H1 (cell line): ENCODE data around the gene COL5A2. TPM values are rescaled to one million over a fixed set of nuclear protein-coding genes. Genes with fewer than 3 reads are reported as not detected.

Source experiments
- CTCF ChIA-PET: fragments of 300-600 bp; sonication (Branson Sonifier 250); formaldehyde crosslinking; loops from one replicate; lab custom pipeline; 2021; ENCODE audit not compliant: partially characterized antibody; lab: Charles Lee
- POLR2A ChIA-PET: fragments of 300-600 bp; sonication (Branson Sonifier 250); formaldehyde crosslinking; loops from one replicate; lab custom pipeline; 2021; ENCODE audit warnings: inconsistent platforms; ENCODE audit not compliant: partially characterized antibody; lab: Charles Lee
- DNase-seq, 2 experiments: peaks; one replicate each; pipeline versions ENCODE4 v3.0.0 to v3.0.0-alpha.2; 2010 to 2022; ENCODE audit warnings: low spot score in 2 of 2, low read depth in 1 of 2, mixed read lengths in 1 of 2
- FAIRE-seq: peaks from 2 replicates; lab custom pipeline; 2011; peaks lifted over from hg19 to GRCh38; lab: Jason Lieb, UNC
- H2AFZ ChIP-seq: 2 replicates; pipeline ENCODE4 v1.8.1; 2012; ENCODE audit warnings: low read length, inconsistent platforms
- H2AK5ac ChIP-seq: 2 replicates; pipeline ENCODE4 v1.6.1; 2013; ENCODE audit warnings: low read depth, low read length
- H2BK120ac ChIP-seq: replicated peaks from 2 replicates; pipeline ENCODE3; 2013; ENCODE audit warnings: low read depth, low read length, inconsistent platforms
- H2BK12ac ChIP-seq: 2 replicates; pipeline ENCODE4 v1.6.1; 2013; ENCODE audit warnings: low read depth, low read length
- H2BK15ac ChIP-seq: 2 replicates; pipeline ENCODE4 v1.6.1; 2013; ENCODE audit warnings: low read length
- H2BK20ac ChIP-seq: 2 replicates; pipeline ENCODE4 v1.6.1; 2013; ENCODE audit warnings: low read length
- H2BK5ac ChIP-seq: 2 replicates; pipeline ENCODE4 v1.6.1; 2013; ENCODE audit warnings: low read depth, low read length
- H3K14ac ChIP-seq: 2 replicates; pipeline ENCODE4 v1.6.1; 2013; ENCODE audit warnings: inconsistent platforms; ENCODE audit not compliant: insufficient read length
- H3K18ac ChIP-seq: 2 replicates; pipeline ENCODE4 v1.6.1; 2013; ENCODE audit warnings: low read length; ENCODE audit errors: extremely low read depth
- H3K23ac ChIP-seq: 2 replicates; pipeline ENCODE4 v1.6.1; 2013; ENCODE audit warnings: inconsistent platforms; ENCODE audit not compliant: insufficient read length
- H3K23me2 ChIP-seq: 2 replicates; pipeline ENCODE4 v1.6.1; 2013; ENCODE audit warnings: low read depth, low read length
- H3K27ac ChIP-seq: 2 replicates; pipeline ENCODE4 v1.6.1; 2011; ENCODE audit warnings: low read depth, low read length, inconsistent platforms
- H3K27me3 ChIP-seq, 4 experiments: replicated peaks in 1 of 4; 1 replicate in 1 of 4; 2 replicates in 3 of 4; pipeline versions ENCODE4 v1.6.1 to v1.8.1; 2011 to 2013; ENCODE audit warnings: low read length in 3 of 4, mild to moderate bottlenecking in 3 of 4, inconsistent platforms in 2 of 4, mixed read lengths in 2 of 4, moderate library complexity in 1 of 4; ENCODE audit not compliant: control insufficient read depth in 3 of 4, insufficient read depth in 3 of 4; ENCODE audit errors: extremely low read depth in 1 of 4
- H3K36me3 ChIP-seq, 4 experiments: 2 replicates each; pipeline versions ENCODE4 v1.6.1 to v1.8.1; 2011 to 2013; ENCODE audit warnings: mild to moderate bottlenecking in 4 of 4, low read length in 3 of 4, moderate library complexity in 2 of 4, control low read depth in 1 of 4, inconsistent platforms in 1 of 4; ENCODE audit not compliant: insufficient read depth in 4 of 4, control insufficient read depth in 2 of 4
- H3K4ac ChIP-seq: replicated peaks from 2 replicates; pipeline ENCODE3; 2013; ENCODE audit warnings: low read length, low read depth, mixed read lengths, inconsistent platforms; ENCODE audit not compliant: insufficient read length
- H3K4me1 ChIP-seq, 4 experiments: replicated peaks in 1 of 4; 1 replicate in 1 of 4; 2 replicates in 3 of 4; pipeline versions ENCODE4 v1.6.1 to v1.8.1; 2011 to 2013; ENCODE audit warnings: low read length in 3 of 4, inconsistent platforms in 2 of 4, mixed read lengths in 1 of 4; ENCODE audit not compliant: insufficient read depth in 4 of 4, control insufficient read depth in 3 of 4
- H3K4me2 ChIP-seq, 2 experiments: 2 replicates each; pipeline versions ENCODE4 v1.6.1 to v1.8.1; 2011 to 2013; ENCODE audit warnings: low read depth in 2 of 2, low read length in 2 of 2, control low read depth in 1 of 2, inconsistent platforms in 1 of 2, mild to moderate bottlenecking in 1 of 2; ENCODE audit not compliant: insufficient read depth in 1 of 2
- H3K4me3 ChIP-seq, 4 experiments: fragments of 200-600, 300-600 bp in 1 of 4; sonication (generic), shearing (Covaris generic), sonication (Bioruptor Twin) in 1 of 4; 2 replicates each; pipeline versions ENCODE4 v1.5.1 to v1.8.1; 2011 to 2016; ENCODE audit warnings: low read length in 4 of 4, low read depth in 3 of 4, control low read depth in 2 of 4, inconsistent platforms in 2 of 4, mild to moderate bottlenecking in 2 of 4, mixed read lengths in 1 of 4, moderate library complexity in 1 of 4; ENCODE audit not compliant: insufficient read depth in 2 of 4; ENCODE audit errors: extremely low read depth in 1 of 4
- H3K56ac ChIP-seq: replicated peaks from 2 replicates; pipeline ENCODE3; 2013; ENCODE audit warnings: low read depth, mild to moderate bottlenecking, mixed read lengths, low read length, inconsistent platforms; ENCODE audit not compliant: insufficient read length
- H3K79me1 ChIP-seq: 2 replicates; pipeline ENCODE4 v1.6.1; 2013; ENCODE audit warnings: low read depth, low read length, control low read depth
- H3K79me2 ChIP-seq, 2 experiments: 2 replicates each; pipeline versions ENCODE4 v1.6.1 to v1.8.1; 2012 to 2013; ENCODE audit warnings: low read length in 2 of 2, mild to moderate bottlenecking in 2 of 2, inconsistent platforms in 1 of 2; ENCODE audit not compliant: insufficient read depth in 2 of 2, control insufficient read depth in 1 of 2
- H3K9ac ChIP-seq, 4 experiments: replicated peaks in 1 of 4; 1 replicate in 1 of 4; 2 replicates in 3 of 4; pipeline versions ENCODE4 v1.6.1 to v1.8.1; 2011 to 2013; ENCODE audit warnings: low read depth in 3 of 4, low read length in 3 of 4, control low read depth in 2 of 4, mild to moderate bottlenecking in 2 of 4, moderate library complexity in 2 of 4, inconsistent platforms in 1 of 4; ENCODE audit errors: extremely low read depth in 1 of 4
- H3K9me3 ChIP-seq, 2 experiments: 2 replicates each; pipeline versions ENCODE4 v1.6.1 to v1.8.1; 2012 to 2013; ENCODE audit warnings: mild to moderate bottlenecking in 2 of 2, moderate library complexity in 2 of 2, control low read depth in 1 of 2, inconsistent platforms in 1 of 2, low read depth in 1 of 2, low read length in 1 of 2, mixed read lengths in 1 of 2; ENCODE audit not compliant: insufficient read depth in 2 of 2
- H4K20me1 ChIP-seq, 2 experiments: replicated peaks in 1 of 2; 2 replicates each; pipeline versions ENCODE3 to v1.8.1; 2011 to 2013; ENCODE audit warnings: inconsistent platforms in 2 of 2, low read length in 2 of 2, mild to moderate bottlenecking in 1 of 2; ENCODE audit not compliant: insufficient read depth in 2 of 2, control insufficient read depth in 1 of 2
- H4K5ac ChIP-seq: 2 replicates; pipeline ENCODE4 v1.6.1; 2013; ENCODE audit warnings: low read length, low read depth, mixed read lengths, inconsistent platforms; ENCODE audit not compliant: insufficient read length
- H4K8ac ChIP-seq: 2 replicates; pipeline ENCODE4 v1.8.0; 2013; ENCODE audit warnings: mild to moderate bottlenecking, moderate library complexity, low read length, inconsistent platforms; ENCODE audit not compliant: insufficient read depth; ENCODE audit errors: extremely low read depth
- H4K91ac ChIP-seq: replicated peaks from 2 replicates; pipeline ENCODE3; 2013; ENCODE audit warnings: low read length, mixed read lengths, inconsistent platforms; ENCODE audit not compliant: insufficient read length
- CEBPB ChIP-seq: IDR thresholded peaks from 2 replicates; pipeline ENCODE4 v1.6.1; 2012; ENCODE audit warnings: low read depth, low read length
- EGR1 ChIP-seq: IDR thresholded peaks from 2 replicates; pipeline ENCODE4 v1.6.1; 2011; ENCODE audit warnings: low read depth, low read length, borderline replicate concordance
- HDAC6 ChIP-seq: IDR thresholded peaks from one replicate; pipeline ENCODE4 v1.7.1; 2012; ENCODE audit warnings: low read depth, mild to moderate bottlenecking, inconsistent platforms, low read length, moderate library complexity
- RBBP5 ChIP-seq: IDR thresholded peaks from 2 replicates; pipeline ENCODE4 v1.7.1; 2012; ENCODE audit warnings: low read depth, mild to moderate bottlenecking, inconsistent platforms, low read length, moderate library complexity, borderline replicate concordance
- RXRA ChIP-seq: IDR thresholded peaks from 2 replicates; pipeline ENCODE4 v1.6.1; 2011; ENCODE audit warnings: low read depth, mild to moderate bottlenecking, low read length, moderate library complexity; ENCODE audit not compliant: insufficient read depth
- SUZ12 ChIP-seq: fragments of 200-600 bp; sonication (generic); IDR thresholded peaks from 2 replicates; pipeline ENCODE4 v1.6.1; 2012; ENCODE audit warnings: mild to moderate bottlenecking, inconsistent platforms, low read length, moderate library complexity, mixed read lengths
- ZNF274 ChIP-seq: IDR thresholded peaks from 2 replicates; pipeline ENCODE4 v1.7.0; 2012; ENCODE audit warnings: low read length, borderline replicate concordance; ENCODE audit errors: extremely low read depth
- WGBS, 2 experiments: shearing (Covaris generic) in 1 of 2; methylation state at CpG; one replicate each; pipeline versions ENCODE4 v1.1.6 to v1.1.7; 2013 to 2015; ENCODE audit warnings: low lambda C conversion rate in 2 of 2, mixed read lengths in 2 of 2, inconsistent platforms in 1 of 2, low coverage in 1 of 2, missing lambda C conversion rate in 1 of 2; ENCODE audit not compliant: insufficient replicate concordance in 2 of 2, insufficient coverage in 1 of 2, insufficient read length in 1 of 2; ENCODE audit errors: extremely low coverage in 1 of 2, missing lambda C conversion rate in 1 of 2; 5-methylcytosine and 5-hydroxymethylcytosine counted together
- polyA plus RNA-seq, 7 experiments: library from polyadenylated mRNA; depleted of rRNA in 3 of 7; stranded (reverse) in 5 of 7; unstranded in 2 of 7; fragments of >200 nt in 5 of 7; fragments of 200-250 nt in 2 of 7; gene quantifications; 1 replicate in 5 of 7; 2 replicates in 1 of 7; 4 replicates in 1 of 7; pipeline versions ENCODE4 v1.2.1 to v1.2.3, GENCODE V29; 2011 to 2013; ENCODE audit warnings: missing spikeins in 2 of 7, mixed read lengths in 2 of 7
- total RNA-seq: library from RNA; stranded (reverse); fragmentation: NEBNext Ultra II Directional; extraction: Animal tissue kit (Norgen Biotek cat#: 25700); gene quantifications from 2 replicates; pipeline ENCODE4 v1.2.1, GENCODE V29; 2021

The COL5A2 gene
- total and polyA plus RNA-seq, 2 of the 8 experiments (the other 6 are each of a cell fraction or from before 2014, with no cell fraction given), result 4.7 to 24.2 TPM

- Histone ChIP-seq H3K23me2 (no peaks in the 10 kb centered on the region), H3K56ac (no peak overlapping the region), H3K4me3 (no peak overlapping the region), H4K91ac (no peak overlapping the region), H2BK5ac (no peak overlapping the region), H2BK120ac (no peak overlapping the region), H3K4me1 (no peaks in the 10 kb centered on the region), H3K23ac (no peak overlapping the region), H3K4ac (no peak overlapping the region), H4K20me1 (no peaks in the 10 kb centered on the region), H3K27ac (no peak overlapping the region), H2BK15ac (no peak overlapping the region), H2BK12ac (no peak overlapping the region), H2AFZ (no peak overlapping the region), H3K27me3 (no peaks in the 10 kb centered on the region), H3K79me2 (no peaks in the 10 kb centered on the region), H4K8ac (no peak overlapping the region), H3K4me2 (no peak overlapping the region), H3K9me3 (no peaks in the 10 kb centered on the region), H3K36me3 (no peaks in the 10 kb centered on the region), H3K18ac (no peak overlapping the region), H3K79me1 (no peaks in the 10 kb centered on the region), H2BK20ac (no peak overlapping the region), H3K9ac (no peak overlapping the region), H4K5ac (no peak overlapping the region), H2AK5ac (no peak overlapping the region), H3K14ac (no peak overlapping the region)
- ChIA-PET POLR2A (no interaction called here), CTCF (no interaction called here)
- FAIRE-seq, result no peak
- WGBS, 2 experiments, result 87% methylated on average over 1 of the region's 1 CpG; no CpG with 5 or more reads in 1 of the 2 experiments
- no peak for TF ChIP-seq RXRA
- no peak for TF ChIP-seq ZNF274
- no peak for TF ChIP-seq SUZ12
- no peak for TF ChIP-seq RBBP5
- no peak for TF ChIP-seq HDAC6
- TF ChIP-seq EGR1, result no peak
- TF ChIP-seq CEBPB, result no peak
- DNase-seq, result no peak
These were observed 186.3 kb downstream of the COL5A2 start for GRCh38 chr2:188993247-188993646.
